ENCODE measurements around the gene GRIK3.

The GRIK3 gene

GRCh38 chr1:36847761-36848160 lies 186.6 kb downstream of the GRIK3 start:
- H3K36me3 ChIP-seq (ENCODE audit: control insufficient read depth in 2 of 2, insufficient read depth in 1 of 2, low read length in 2 of 2) = no peaks in the 10 kb centered on the region
- no peaks in the 10 kb centered on the region for H3K4me1 ChIP-seq (ENCODE audit: control insufficient read depth, insufficient read depth, low read length)
- H3K27ac ChIP-seq (ENCODE audit: extremely low read depth, low read depth, low read length) = no peak overlapping the region
- H3K9me3 ChIP-seq (ENCODE audit: control insufficient read depth, insufficient read depth, low read depth, low read length) = no peaks in the 10 kb centered on the region
- TF ChIP-seq ZBTB17 (tag by site-specific recombination; IDR thresholded peaks at IDR 0.05) (0 out of 2 replicates have a peak, but pooled peaks have one; percentile 18), ZNF488 (tag by site-specific recombination; IDR thresholded peaks at IDR 0.05) (no peak), ZNF791 (tag by site-specific recombination; IDR thresholded peaks at IDR 0.05) (no peak), MZF1 (tag by site-specific recombination; IDR thresholded peaks at IDR 0.05; ENCODE audit: borderline replicate concordance) (peak; percentile 45; the same call in 1 of the 2 replicates), ZIC2 (tag by site-specific recombination; IDR thresholded peaks at IDR 0.05) (peak; percentile 93), ZNF140 (tag by site-specific recombination; IDR thresholded peaks at IDR 0.05) (no peak), ZNF132 (tag by site-specific recombination; IDR thresholded peaks at IDR 0.05; ENCODE audit: borderline replicate concordance) (no peak)
- CTCF ChIA-PET = no interaction called here
- POLR2A ChIA-PET = no interaction called here
- no peak overlapping the region for H3K4me3 ChIP-seq (ENCODE audit: low read depth, low read length)

- Histone ChIP-seq H3K4me1 (ENCODE audit: control insufficient read depth, insufficient read depth, low read length) (no peaks in the 10 kb centered on the region), H3K36me3 (ENCODE audit: control insufficient read depth in 2 of 2, insufficient read depth in 1 of 2, low read length in 2 of 2) (no peaks in the 10 kb centered on the region), H3K4me3 (ENCODE audit: low read depth, low read length) (no peak overlapping the region), H3K27ac (ENCODE audit: extremely low read depth, low read depth, low read length) (no peak overlapping the region), H3K9me3 (ENCODE audit: control insufficient read depth, insufficient read depth, low read depth, low read length) (no peaks in the 10 kb centered on the region)
- ChIA-PET CTCF (interaction anchor here (1.8 kb wide), 1 partner anchor 17 kb away, joined by 8 read pairs; no protein-coding TSS in a partner anchor), POLR2A (no interaction called here)
- TF ChIP-seq SALL2 (tag by site-specific recombination; IDR thresholded peaks at IDR 0.05; ENCODE audit: borderline replicate concordance) (no peak), ZNF169 (tag by site-specific recombination; IDR thresholded peaks at IDR 0.05) (no peak), SP2 (tag by site-specific recombination; IDR thresholded peaks at IDR 0.05) (no peak), ZNF214 (tag by site-specific recombination; IDR thresholded peaks at IDR 0.05; ENCODE audit: borderline replicate concordance) (no peak), ZNF391 (tag by site-specific recombination; IDR thresholded peaks at IDR 0.05; ENCODE audit: borderline replicate concordance, low read depth) (no peak), ZNF426 (tag by site-specific recombination; IDR thresholded peaks at IDR 0.05) (no peak), KLF9 (tag by site-specific recombination; IDR thresholded peaks at IDR 0.05; ENCODE audit: low read depth) (no peak), ZNF677 (tag by site-specific recombination; IDR thresholded peaks at IDR 0.05) (no peak), ZNF596 (tag by site-specific recombination; IDR thresholded peaks at IDR 0.05) (no peak), ZNF24 (tag by site-specific recombination; IDR thresholded peaks at IDR 0.05) (no peak), ZNF280C (tag by site-specific recombination; IDR thresholded peaks at IDR 0.05) (no peak), ZBTB6 (tag by site-specific recombination; IDR thresholded peaks at IDR 0.05) (no peak), ZNF560 (tag by site-specific recombination; IDR thresholded peaks at IDR 0.05; ENCODE audit: borderline replicate concordance) (no peak), ZNF266 (tag by site-specific recombination; IDR thresholded peaks at IDR 0.05; ENCODE audit: low read depth) (no peak)
- TF ChIP-seq, protein P1, sequence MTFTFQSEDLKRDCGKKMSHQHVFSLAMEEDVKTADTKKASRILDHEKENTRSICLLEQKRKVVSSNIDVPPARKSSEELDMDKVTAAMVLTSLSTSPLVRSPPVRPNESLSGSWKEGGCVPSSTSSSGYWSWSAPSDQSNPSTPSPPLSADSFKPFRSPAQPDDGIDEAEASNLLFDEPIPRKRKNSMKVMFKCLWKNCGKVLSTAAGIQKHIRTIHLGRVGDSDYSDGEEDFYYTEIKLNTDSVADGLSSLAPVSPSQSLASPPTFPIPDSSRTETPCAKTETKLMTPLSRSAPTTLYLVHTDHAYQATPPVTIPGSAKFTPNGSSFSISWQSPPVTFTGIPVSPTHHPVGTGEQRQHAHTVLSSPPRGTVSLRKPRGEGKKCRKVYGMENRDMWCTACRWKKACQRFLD (tag by site-specific recombination; IDR thresholded peaks at IDR 0.05) = no peak
- TF ChIP-seq, protein P2, sequence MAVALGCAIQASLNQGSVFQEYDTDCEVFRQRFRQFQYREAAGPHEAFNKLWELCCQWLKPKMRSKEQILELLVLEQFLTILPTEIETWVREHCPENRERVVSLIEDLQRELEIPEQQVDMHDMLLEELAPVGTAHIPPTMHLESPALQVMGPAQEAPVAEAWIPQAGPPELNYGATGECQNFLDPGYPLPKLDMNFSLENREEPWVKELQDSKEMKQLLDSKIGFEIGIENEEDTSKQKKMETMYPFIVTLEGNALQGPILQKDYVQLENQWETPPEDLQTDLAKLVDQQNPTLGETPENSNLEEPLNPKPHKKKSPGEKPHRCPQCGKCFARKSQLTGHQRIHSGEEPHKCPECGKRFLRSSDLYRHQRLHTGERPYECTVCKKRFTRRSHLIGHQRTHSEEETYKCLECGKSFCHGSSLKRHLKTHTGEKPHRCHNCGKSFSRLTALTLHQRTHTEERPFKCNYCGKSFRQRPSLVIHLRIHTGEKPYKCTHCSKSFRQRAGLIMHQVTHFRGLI (tag by site-specific recombination; IDR thresholded peaks at IDR 0.05) = no peak
Measured at GRCh38 chr1:36847186-36847585, 187.1 kb downstream of the GRIK3 start.
